Superior temporal gyrus (tissue), 1 donor: ENCODE results near the gene DNAJA4.

ENCODE experiments used
- DNase-seq: peaks from one replicate; pipeline ENCODE4 v3.0.0-alpha.2; 2016; ENCODE audit errors: extremely low spot score

Gene DNAJA4

DNA sequence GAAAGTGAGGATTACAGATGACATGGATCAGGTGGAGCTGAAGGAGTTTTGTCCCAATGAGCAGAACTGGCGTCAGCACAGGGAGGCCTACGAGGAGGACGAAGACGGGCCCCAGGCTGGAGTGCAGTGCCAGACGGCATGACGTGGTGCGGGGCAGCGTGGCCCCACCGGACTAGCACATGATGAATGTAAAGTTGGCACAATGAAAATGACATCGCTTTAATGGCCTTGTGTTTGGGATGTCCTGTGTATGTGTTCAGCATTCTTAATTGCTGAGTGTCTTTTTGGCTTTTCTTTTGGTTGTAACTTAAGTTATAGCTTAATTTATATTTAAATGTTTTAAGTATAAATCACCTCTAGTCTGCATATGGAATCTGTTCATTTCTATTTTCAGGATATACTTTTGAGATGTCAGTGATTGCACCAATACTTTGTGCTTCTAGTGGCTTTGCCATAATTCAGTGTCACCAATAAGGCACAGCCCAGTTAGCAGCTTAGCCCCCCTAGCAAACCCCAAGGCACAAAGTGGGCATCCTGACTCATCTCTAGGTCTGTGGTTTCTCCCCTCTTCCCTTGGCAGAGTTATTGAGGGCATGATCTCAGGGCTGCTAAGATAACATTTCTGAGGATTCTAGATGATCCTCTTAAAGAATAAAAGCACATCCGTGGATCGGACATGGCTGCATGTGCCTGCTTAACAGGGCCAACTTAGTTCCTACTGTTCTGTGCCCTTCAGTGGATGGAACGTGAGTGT lies 16.1 kb downstream of the DNAJA4 start:
- no peak for DNase-seq

DNA sequence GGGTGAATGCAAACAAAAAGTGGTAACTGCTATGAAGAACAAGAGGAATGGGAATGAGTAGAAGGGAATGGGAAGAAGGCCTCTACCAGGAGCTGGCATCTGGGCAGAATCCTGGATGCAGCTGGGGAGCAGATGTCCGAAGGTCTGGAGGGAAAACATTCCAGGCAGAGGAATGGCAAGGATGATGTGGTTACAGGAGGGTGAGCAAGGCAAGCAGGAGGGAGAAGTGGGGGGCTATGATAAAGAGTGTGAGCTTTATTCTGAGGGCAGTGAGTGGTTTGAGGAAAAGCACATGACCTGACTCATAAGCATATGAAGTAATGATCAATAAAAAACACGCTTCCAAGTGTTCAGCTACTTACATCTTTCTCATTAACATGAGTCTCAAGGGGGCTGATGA lies 18.0 kb downstream of the DNAJA4 start:
- no peak for DNase-seq

DNA sequence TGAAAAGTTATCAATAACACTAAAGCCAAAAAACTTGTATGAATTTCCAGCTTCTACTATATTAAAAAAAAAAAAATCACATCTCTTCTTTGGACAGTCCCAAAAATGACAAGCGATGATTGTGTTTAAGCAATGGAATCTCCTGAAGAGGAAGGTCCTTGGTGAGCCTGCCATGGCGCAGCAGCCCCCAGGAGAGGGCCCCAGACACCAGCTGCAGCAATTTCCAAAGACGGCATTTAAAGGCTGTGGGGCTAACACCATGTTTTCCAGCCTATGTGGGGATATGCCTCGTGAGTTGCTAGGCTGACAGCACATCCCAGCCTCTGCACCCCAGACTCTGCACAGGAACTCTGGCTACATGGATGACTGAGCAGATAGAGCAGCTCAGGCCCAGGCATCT lies 20.4 kb downstream of the DNAJA4 start:
- no peak for DNase-seq

DNA sequence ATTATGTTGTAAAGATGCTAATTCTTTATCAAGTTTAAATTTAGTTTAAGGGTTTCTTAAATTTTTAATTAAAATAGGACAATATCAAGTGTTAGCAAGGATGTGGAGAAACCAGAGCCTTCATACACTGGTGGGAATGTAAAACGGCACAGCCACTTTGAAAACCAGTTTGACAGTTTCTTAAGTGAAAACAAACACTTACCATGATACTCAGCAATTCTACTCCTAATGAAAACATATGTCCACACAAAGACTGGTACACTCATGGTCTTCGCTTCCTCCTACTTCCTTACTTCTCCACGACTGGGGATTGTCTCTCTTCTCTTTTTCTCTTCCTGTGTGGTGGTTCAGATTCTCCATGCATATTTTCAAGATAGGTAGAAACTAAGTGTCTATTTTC lies 25.9 kb downstream of the DNAJA4 start:
- DNase-seq: no peak

DNA sequence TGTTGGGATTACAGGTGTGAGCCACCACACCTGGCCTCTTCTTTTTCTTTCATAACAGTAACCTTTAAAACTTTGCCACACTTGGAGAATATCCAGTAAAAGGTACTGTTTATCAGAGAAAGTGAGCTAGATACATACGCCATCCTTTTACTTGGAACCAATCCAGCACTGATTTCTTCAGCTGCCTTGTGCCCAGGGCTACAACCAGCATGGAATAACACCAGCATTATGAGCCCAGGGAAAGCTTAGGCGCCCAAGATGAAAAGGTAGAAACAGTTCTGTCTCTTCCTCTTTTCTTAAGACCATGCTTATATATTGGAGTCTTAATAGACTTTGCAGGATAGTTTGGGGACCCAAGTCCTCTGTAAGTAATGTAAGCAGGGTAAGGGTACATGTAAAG lies 26.7 kb downstream of the DNAJA4 start:
- no peak for DNase-seq

DNA sequence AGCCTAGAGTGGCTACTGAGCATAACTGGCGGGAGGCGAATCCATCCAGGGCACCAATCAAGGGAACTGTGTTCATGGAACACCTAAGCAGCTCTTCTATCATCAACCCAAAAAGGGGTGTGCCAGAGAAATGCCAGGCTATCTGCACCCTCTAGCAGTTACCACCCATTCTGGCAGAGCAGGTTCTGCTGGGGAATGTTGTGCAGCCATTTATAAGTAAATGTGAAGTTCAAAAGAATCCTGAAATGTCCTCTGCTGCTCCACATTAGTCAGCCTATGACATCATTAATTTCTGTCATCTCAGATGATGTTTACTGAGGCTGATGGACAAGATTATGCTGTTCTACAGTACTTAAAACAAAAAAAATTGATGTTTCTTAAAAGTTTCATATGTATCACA lies 27.3 kb downstream of the DNAJA4 start:
- DNase-seq: no peak

DNA sequence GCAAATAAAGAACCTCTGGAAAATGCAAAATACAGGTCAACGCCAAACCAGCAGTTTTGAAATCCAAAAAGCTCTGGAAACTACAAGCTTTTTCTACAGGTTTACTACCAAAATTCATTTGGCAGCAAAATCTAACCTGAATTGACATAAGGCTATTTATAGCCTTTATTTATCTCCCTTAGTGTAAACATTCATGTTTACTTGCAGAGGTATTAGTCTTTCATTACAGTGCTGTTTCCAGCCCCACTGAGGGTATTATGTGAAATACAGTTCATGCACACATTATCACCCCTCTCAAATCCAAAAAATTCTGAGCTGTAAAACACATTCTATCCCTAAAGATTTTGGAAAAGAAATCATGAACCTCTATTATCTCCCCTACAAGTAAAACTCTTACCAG lies 27.9 kb downstream of the DNAJA4 start:
- DNase-seq: no peak

DNA sequence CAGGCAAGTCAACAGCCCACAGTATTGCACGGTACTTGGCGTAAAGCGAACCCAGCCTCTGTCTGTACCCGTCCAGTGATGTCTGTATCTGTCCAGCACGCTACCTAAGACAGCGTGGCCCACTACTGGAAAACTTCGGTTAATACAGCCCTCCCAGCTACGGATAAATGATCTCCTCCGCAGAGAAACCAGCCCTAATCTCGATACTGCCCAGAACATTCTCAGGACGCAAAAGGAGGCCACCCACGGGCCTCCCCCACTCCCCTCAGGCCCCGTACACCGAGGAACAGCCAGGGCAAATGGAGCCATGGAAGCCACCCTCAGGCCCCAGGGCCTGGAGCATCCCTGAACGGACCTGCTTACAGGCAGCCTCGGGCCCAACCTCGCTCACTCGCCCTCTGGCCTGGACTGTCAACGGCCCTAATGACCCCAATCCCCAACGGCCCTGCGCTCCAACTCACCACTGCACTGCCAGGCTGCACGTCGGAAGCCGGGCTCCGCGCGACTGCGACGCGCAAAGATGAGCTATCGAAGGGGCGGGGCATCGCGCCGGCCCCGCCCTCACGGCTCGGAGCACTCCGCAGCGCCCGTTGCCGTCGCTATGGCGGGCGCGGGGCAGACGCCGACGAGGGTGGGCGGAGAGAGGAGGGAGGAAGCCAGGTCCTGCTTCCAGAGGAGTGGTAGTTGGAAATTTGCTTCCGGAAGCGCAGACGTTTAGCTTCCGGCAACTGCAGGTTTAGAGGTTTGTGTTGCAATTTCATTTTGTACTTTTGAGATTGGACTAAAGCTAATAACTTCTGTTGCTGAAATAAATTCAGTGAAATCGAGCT lies 35.0 kb downstream of the DNAJA4 start, which contains the start of gene SKIC8:
TSS of gene SKIC8 (minus strand) at position 509 of the 830 bp plus-strand sequence. CDS start 3,923 bp downstream, outside the sequence.
- peak; percentile 92 for DNase-seq

DNA sequence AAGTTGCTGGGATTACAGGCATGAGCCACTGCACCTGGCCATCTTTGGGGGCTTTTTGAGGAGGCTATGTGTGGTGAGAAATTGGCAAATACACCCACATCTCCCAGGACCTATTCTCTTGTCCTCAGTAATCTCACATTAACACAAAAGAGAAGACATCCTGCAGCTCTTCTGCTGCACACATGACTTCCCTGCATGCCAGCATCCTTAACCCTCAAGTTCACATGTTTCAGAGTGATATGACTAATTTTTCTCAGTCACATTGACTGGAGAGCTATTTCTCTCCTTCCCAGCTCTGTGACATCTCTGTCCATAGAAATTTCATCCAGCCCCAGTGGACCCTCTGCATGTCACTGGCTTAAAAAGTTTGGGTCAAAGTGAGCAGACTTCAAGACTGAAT lies 37.0 kb downstream of the DNAJA4 start:
- no peak for DNase-seq

DNA sequence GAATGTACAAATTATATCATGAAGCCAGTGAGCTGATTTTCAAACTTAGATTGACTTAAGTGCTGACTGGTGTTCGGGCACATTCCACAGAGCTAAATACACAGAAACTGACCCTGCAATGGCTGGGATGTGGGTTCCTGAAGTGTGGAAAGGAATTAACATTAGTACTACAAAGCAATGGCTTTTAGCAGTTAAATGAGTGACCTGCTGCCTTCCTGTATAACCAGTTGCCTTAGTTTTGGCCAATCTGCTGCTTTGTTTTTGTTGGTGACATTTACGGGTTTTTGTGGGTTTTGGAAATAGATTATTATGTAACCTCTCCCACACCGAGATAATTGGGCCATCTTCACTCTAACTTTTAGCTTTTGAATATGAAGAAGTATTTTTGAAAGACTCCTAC lies 37.5 kb downstream of the DNAJA4 start:
- DNase-seq: no peak

DNA sequence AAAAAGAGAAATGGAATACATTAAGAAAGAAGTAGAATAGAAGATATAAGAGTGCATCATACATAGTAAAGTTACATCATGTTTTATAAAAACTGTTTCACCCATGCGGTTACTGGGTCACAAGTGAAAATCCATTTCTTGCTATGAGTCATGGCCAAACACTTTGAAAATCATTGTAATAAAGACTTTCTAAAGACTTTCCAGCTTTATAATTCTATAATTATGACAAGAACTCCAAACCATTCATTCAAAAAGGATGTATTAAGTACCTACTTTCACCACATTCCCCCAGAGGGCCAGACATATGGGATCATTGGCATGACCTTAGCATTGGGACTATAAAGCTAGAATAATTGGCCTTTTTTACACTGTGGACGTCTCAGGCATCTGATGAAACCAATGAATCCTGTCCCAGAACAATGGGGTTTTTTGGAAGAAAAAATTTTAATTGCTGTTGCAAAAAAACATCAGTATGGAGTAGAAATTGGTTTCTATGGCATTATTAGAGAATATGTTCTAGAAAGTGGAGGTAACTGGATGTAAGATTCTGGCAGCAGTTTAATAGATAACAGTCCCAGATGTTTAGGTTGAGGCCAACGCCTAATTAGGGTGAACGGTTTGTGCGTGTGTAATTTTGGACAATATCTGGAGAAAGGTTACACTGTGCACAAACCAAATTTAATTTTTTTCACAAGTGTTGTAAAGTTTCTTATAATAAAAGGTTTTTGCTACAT lies 38.4 kb downstream of the DNAJA4 start:
- no peak for DNase-seq

DNA sequence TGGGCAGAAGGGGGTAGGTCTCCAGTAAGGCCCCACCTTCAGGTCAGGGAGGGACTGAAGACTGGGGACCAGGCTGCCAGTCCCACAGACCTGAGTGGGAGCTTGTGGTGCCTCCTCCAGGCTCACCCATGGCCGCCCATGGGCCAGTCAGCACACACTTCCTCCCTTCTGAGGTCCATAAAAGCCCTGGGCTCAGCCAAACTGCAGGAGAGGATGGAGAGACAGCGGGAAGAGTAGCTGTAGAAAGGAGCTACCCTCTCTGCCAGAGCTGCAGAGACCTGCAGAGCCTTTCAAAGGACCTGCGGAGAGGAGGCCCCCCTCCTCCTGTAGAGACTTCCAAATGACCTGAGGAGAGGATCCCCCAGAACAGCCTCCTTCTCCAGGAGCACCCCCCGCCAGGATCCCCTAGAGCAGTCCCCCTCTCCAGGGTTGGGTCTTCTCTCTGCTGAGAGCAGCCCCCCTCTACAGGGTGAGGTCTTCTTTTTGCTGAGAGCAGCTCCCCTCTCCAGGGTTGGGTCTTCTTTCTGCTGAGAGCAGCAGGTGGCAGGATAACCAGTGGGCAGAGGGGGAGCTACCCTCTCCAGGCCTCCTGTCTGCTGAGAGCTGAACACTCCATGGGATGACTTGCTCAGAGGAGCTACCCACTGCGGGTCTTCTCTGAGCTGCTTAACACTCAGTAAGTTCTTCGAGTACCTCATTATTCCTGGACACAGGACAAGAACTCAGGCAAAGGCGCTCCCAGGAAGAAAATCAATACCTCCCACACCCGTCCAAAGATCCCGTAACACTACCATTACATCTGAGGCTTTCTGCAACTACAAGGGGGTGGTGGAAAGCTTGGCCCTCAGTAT lies 40.1 kb downstream of the DNAJA4 start:
- no peak for DNase-seq

DNA sequence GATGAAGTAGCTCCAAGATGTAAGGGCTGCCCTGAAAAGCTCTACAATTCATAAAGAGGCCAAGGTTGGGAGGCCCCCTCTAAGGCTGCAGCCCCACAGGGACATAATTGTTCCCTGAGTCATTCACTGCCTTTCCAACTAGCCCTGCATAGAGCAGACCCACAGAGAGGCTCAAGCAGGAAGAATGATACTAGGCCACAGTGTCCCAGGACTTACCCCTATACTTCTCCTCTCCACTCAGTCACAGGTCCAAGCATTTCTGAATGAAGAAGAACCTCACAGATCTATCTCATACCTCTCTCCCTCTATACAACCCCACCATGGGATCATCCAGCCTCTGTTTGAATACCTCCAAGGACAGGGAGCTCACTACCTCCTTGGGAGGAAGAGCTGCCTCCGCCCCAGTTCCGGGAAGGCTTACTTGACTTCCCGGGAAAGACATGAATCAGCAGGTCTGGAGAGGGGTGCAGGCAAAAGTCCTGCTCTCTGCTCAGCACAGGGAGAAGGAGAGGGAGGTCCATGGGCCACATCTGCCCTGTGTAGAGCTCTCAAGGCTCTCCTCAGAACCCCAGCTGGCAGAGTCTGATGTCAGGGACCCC lies 41.9 kb downstream of the DNAJA4 start:
- DNase-seq: no peak

DNA sequence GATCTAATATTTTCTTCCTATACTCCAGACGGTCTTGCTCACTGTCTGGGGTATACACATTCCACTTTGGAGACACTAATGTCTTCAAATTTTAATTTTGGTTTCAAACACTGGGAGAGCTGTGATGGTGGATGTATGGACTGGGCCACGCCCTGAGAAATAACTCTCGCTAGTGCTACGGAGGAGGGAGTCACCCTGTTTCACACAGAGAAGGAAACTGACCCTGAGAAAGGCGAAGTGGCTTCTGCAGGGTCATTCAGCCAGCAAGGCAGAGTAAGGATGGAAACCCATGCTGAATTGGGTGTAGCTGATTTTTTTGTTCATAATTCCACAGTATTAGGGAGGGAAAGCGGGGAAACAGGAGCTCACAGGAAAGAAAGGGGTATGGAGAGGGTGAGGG lies 43.6 kb downstream of the DNAJA4 start:
- DNase-seq: no peak

DNA sequence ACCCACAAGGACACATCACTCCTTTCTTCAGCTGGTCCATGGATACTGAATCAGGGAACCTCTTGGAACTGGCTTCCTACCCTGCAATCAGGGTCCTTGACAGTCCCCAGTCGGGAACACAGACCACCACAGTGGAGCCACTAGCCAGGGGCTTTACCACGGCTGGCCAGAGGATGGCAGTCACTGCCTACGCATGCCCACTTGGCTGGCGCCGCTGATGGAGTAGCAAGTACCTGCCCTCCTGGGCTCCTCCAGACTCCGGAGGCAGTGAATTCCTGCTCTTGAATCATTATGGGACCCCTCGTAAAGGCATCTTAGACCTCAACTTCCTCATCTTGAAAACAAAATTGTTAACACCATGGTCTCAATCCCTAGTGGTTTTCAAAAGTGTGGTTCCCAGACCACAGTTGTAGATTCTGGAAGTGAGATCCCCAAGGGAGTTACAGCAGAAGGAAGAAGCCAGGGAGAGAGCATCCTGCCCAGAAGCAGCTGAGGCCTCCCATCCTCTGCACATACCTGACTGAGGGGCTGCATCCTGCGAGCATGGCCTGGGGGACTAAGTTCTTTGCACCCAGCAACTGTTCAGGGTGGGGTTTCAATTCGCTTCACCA lies 44.2 kb downstream of the DNAJA4 start:
- DNase-seq: peak; percentile 81

DNA sequence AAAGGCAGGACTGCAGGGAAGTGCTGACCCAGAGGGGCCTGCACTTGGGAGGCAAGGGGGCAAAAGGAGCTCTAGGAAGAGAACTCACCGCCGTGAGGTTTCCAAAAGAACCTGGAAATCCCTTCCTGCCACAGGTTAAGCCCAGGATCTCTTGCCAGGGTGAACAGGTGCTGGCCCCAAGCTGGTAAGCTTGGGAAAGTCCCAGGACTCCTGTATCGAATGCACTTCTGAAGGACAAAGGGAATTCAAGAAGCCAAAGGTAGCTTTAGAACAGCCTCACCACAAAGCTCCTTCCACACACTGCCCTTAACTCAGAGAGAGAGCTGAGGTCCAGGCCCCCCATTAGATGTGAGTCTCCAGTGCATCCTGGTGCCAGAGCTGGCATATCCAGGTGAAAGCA lies 46.9 kb downstream of the DNAJA4 start:
- no peak for DNase-seq

DNA sequence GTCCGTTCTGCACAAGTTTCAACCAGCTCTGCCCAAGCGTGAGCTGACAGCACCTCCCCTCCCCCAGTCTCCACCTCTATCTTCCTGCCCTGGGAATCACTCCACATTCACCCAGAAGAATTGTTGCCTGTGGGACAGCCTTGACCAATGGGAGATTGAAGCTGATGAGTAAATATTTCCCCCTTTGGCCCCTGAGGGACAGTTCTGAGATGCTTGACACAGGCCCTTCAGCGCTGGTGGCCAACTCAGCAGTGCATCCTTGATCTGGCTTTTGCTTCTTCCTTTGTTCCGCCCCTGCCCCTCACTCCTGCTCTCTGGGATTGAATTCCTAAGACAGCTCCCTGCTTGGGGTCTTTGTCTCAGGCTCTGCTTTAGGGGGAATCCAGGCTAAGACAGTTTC lies 48.2 kb downstream of the DNAJA4 start:
- no peak for DNase-seq

DNA sequence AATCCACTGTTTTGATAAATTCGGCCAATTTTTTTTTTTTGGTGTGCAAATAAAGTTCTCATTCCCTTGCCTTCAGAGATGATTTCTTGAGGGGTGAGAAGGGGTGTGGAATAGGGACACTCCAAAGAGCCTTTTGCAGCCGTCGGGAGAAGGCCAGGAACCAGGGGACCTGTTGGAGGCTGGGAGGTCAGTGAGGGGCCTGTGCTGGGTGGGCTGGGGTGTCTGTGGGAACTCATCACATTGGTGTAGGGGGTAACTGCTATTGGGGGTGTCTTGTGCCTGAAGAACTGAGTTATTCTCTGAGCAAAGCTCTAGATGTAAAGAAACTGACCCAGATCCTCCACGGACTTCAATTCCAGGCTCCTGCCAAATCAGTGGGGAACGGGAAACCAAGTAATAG lies 48.6 kb downstream of the DNAJA4 start:
- DNase-seq: no peak

DNA sequence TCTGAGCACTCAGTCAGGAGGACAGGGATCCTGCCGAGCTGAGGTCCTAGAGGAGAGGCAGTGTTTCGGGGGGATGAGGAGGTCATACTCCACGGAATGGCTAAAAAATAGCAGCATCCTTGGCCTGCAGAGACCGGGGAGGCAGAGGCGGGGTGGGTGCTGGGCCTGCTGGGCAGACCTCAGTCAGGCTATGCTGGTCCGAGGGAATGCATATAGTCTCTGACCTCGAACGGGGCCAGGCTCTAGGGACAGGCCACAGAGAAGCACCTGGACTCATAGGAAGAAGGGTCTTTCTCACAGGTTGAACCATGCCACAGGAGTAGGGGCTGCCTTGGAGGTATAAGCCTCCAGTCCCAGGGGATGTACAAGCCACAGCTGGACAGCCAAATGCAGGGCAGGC lies 49.0 kb downstream of the DNAJA4 start:
- no peak for DNase-seq

DNA sequence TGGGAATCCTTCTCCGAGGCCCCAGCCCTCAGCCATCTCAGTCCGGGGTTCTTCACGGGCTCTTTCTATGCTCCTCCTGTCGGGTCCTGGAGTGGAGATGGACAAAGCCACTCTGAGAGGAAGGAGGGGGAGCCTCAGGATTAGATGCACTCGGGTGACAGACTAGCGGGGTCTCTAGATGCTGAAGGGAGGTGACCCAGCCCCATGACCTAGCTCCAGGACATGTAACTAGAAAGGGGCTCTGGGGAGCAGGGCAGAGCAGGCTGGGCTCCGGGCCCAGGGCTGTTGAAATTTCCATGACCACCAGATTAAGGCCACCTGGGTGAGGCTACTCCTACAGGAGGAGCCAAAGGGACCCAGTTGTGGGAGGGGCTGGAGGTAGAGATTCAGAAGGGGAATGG lies 49.8 kb downstream of the DNAJA4 start:
- DNase-seq: no peak
